DND-41 (cell line): ENCODE data around the gene CENPA.

Experiments used
- ATAC-seq: fragments of 200-7000 bp; cut with Tn5 transposase; 3 replicates; pipeline ENCODE4 v1.9.1; 2021; ENCODE audit warnings: low read depth; ENCODE audit not compliant: insufficient read depth
- DNase-seq: peaks from one replicate; pipeline ENCODE4 v3.0.0-alpha.2; 2020
- H2AFZ ChIP-seq: 2 replicates; pipeline ENCODE4 v1.6.0; 2012; ENCODE audit warnings: low read depth, low read length
- H3K27ac ChIP-seq: 2 replicates; pipeline ENCODE4 v1.5.1; 2012; ENCODE audit warnings: low read length, inconsistent platforms
- H3K27me3 ChIP-seq: fragments of 200-600 bp; sonication (generic); 2 replicates; pipeline ENCODE4 v1.6.0; 2012; ENCODE audit warnings: low read length, mild to moderate bottlenecking, inconsistent platforms; ENCODE audit not compliant: insufficient read depth, poor library complexity
- H3K36me3 ChIP-seq: 2 replicates; pipeline ENCODE4 v1.5.1; 2012; ENCODE audit warnings: low read length, inconsistent platforms; ENCODE audit not compliant: insufficient read depth
- H3K4me1 ChIP-seq: 2 replicates; pipeline ENCODE4 v1.5.1; 2012; ENCODE audit warnings: mild to moderate bottlenecking, low read length; ENCODE audit not compliant: insufficient read depth
- H3K4me2 ChIP-seq: 2 replicates; pipeline ENCODE4 v1.6.0; 2012; ENCODE audit warnings: mild to moderate bottlenecking, moderate library complexity, low read length, inconsistent platforms; ENCODE audit not compliant: insufficient read depth
- H3K4me3 ChIP-seq, 2 experiments: fragments of 200-600 bp in 1 of 2; shearing (Covaris generic) in 1 of 2; 2 replicates each; pipeline ENCODE4 v1.5.1; 2012 to 2016; ENCODE audit warnings: inconsistent platforms in 2 of 2, low read length in 2 of 2, mild to moderate bottlenecking in 2 of 2, low read depth in 1 of 2, moderate library complexity in 1 of 2
- H3K79me2 ChIP-seq: 2 replicates; pipeline ENCODE4 v1.6.0; 2012; ENCODE audit warnings: low read length, inconsistent platforms; ENCODE audit not compliant: insufficient read depth
- H3K9ac ChIP-seq: 2 replicates; pipeline ENCODE4 v1.6.0; 2012; ENCODE audit warnings: low read depth, mild to moderate bottlenecking, inconsistent platforms, low read length, moderate library complexity
- H3K9me3 ChIP-seq: 2 replicates; pipeline ENCODE4 v1.5.1; 2012; ENCODE audit warnings: low read length, moderate library complexity, mild to moderate bottlenecking, inconsistent platforms; ENCODE audit not compliant: insufficient read depth, severe bottlenecking
- H4K20me1 ChIP-seq: 2 replicates; pipeline ENCODE4 v1.6.0; 2012; ENCODE audit warnings: low read length; ENCODE audit not compliant: insufficient read depth
- CTCF ChIP-seq: IDR thresholded peaks from 2 replicates; pipeline ENCODE4 v1.5.1; 2012; ENCODE audit warnings: borderline replicate concordance, low read length, moderate library complexity, mild to moderate bottlenecking; ENCODE audit not compliant: poor library complexity, severe bottlenecking; ENCODE audit errors: extremely low read depth
- EZH2 ChIP-seq: IDR thresholded peaks from 3 replicates; pipeline ENCODE4 v1.6.1; 2012; ENCODE audit warnings: borderline replicate concordance, low read depth, mild to moderate bottlenecking, moderate library complexity, low read length, inconsistent platforms; ENCODE audit not compliant: severe bottlenecking

CENPA gene

GRCh38 chr2:26739514-26739913, 46.3 kb upstream of the CENPA start:
- Histone ChIP-seq H3K9ac (no peak overlapping the region), H3K27me3 (no peaks in the 10 kb centered on the region), H4K20me1 (peaks cover 3% of the 10 kb centered on the region; the same call in 1 of the 2 replicates), H3K79me2 (no peaks in the 10 kb centered on the region), H3K4me3 (no peak overlapping the region), H3K36me3 (no peaks in the 10 kb centered on the region), H2AFZ (no peak overlapping the region), H3K4me1 (no peaks in the 10 kb centered on the region), H3K4me2 (no peak overlapping the region), H3K27ac (no peak overlapping the region), H3K9me3 (no peaks in the 10 kb centered on the region)
- ATAC-seq: no peak
- DNase-seq: no peak
- no peak for TF ChIP-seq EZH2
- no peak for TF ChIP-seq CTCF

- ATAC-seq (no peak), DNase-seq (no peak)
- Histone ChIP-seq H3K9ac (no peak overlapping the region), H2AFZ (no peak overlapping the region), H3K9me3 (no peaks in the 10 kb centered on the region), H3K79me2 (no peaks in the 10 kb centered on the region), H4K20me1 (peaks cover 3% of the 10 kb centered on the region; the same call in 1 of the 2 replicates), H3K27me3 (no peaks in the 10 kb centered on the region), H3K27ac (no peak overlapping the region), H3K4me1 (no peaks in the 10 kb centered on the region), H3K4me2 (no peak overlapping the region), H3K36me3 (no peaks in the 10 kb centered on the region), H3K4me3 (no peak overlapping the region)
- TF ChIP-seq CTCF: no peak
- TF ChIP-seq EZH2: no peak
These were observed 45.5 kb upstream of the CENPA start for GRCh38 chr2:26740346-26740745.

- Histone ChIP-seq H3K4me2 (no peak overlapping the region), H3K36me3 (no peaks in the 10 kb centered on the region), H2AFZ (no peak overlapping the region), H4K20me1 (peaks cover 4% of the 10 kb centered on the region; the same call in 1 of the 2 replicates), H3K9me3 (no peaks in the 10 kb centered on the region), H3K9ac (no peak overlapping the region), H3K4me3 (no peak overlapping the region), H3K4me1 (no peaks in the 10 kb centered on the region), H3K79me2 (no peaks in the 10 kb centered on the region), H3K27me3 (no peaks in the 10 kb centered on the region), H3K27ac (no peak overlapping the region)
- TF ChIP-seq CTCF (no peak), EZH2 (no peak)
- DNase-seq: peak; percentile 54
- peak; percentile 86 for ATAC-seq
These were observed 45.0 kb upstream of the CENPA start for GRCh38 chr2:26740890-26741302.
